ENCODE results near the gene ETV5.

GRCh38 chr3:186077466-186077865, 31.4 kb downstream of the ETV5 start:
- no peak for TF ChIP-seq POLR2AphosphoS5 (IDR thresholded peaks at IDR 0.05)
- TF ChIP-seq POLR2A (IDR thresholded peaks at IDR 0.05), result no peak
- no peak for TF ChIP-seq CTCF (IDR thresholded peaks at IDR 0.05)

All from transverse colon (tissue), 4 donors.